Stimulated activated CD4-positive, alpha-beta T cell treated with anti-CD3 and anti-CD28 coated beads, Interleukin-15, amount 100 ng/mL, for 48 hours (primary cell): ENCODE results near the gene ERMARD.
"Not testable (repeated sequence)": the region's sequence is repeated elsewhere in the genome, so short reads cannot be mapped to it uniquely, and the experiment has no call there.

Experiments used
- DNase-seq, 2 donors: peaks; one replicate each; pipeline ENCODE4 v3.0.0-alpha.2; 2020; ENCODE audit warnings: low read depth in 2 of 2

Gene ERMARD

GRCh38 chr6:169738204-169738975, 13.0 kb upstream of the ERMARD start:
- no peak for DNase-seq

DNA sequence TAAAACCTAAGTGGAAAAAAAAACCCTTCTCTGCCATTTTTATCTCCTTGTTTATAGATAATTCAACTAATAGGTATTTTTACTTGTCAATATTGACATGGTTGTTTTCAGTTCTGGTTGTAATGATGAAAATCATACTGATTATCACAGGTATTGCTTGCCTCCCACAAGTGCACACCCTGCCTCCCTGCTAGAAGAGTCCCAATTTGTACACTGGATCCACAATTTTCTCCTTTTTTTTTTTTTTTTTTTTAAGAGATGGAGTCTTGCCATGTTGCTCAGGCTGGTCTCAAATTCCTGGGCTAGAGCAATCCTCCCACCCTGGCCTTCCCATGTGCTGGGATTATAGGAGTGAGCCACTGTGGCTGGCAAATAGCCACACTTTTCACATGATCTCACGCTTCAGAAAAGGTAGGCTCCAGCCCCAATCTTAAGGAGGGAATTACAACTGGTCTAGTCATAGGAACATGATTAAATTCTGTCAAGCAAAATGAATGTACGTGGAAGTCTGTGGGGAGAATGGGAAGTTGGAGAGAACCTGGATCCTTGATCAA, 12.4 kb upstream of the ERMARD start:
- no peak for DNase-seq

DNA sequence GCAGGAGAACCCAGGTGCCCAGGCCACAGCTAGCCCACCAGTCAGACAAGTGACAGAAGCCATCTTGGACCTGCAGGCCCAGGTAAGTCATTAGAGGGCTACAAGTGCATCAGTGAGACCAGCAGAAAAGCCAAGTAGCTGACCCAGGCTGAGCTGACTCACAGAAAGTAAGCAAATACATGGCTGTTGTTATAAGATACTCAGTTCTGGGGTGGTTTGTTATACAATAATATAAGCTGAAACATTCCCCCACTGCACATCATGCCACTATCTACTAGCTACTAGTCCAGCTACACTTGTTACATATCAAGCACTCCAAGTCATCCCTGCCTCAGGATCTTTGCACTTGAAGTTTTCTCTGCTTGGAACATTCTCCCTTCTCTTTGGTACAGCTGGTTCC, 10.1 kb upstream of the ERMARD start:
- DNase-seq = no peak

- DNase-seq = no peak
Observed at GRCh38 chr6:169745405-169745804, 6.0 kb upstream of the ERMARD start.

DNA sequence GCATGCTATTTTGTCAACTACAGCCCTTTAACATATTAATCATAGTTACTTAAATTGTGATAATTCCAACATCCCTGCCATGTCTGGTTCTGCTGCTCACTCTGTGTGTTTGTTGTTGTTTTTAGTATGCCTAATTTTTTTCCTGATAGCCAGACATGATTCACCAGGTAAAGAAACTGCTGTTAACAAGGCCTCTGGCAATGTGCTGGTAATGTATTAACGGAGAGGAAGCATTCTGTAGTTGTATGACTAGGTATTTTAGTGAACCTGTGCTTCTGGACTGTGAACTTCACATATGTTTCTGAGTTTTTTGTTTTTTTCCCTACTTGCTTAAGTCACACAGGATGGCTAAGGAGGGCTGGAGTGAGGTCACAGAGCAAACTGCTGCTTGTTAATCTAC, 4.9 kb upstream of the ERMARD start:
- no peak for DNase-seq

- DNase-seq = no peak
Observed at GRCh38 chr6:169752074-169752623, 727 bp downstream of the ERMARD start.

DNA sequence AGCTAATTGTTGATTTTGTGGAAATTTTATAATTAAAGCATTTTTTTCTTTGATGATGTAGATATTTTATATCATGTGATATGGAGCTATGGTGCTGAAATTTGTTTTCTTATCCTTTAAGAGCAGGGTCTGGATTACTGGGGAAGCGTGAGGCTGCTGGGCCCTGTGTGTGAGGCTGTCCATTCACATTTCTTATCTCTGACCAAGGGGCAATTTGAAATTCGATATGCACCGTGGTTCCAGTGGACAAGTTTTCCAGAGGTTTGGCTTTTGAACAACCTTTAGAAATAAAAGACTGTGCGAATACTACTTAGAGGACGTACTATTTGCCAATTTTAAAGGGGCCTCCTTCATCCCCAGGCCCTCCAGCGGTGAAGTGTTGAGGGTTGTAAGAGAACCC, 3.7 kb downstream of the ERMARD start:
- no peak for DNase-seq

DNA sequence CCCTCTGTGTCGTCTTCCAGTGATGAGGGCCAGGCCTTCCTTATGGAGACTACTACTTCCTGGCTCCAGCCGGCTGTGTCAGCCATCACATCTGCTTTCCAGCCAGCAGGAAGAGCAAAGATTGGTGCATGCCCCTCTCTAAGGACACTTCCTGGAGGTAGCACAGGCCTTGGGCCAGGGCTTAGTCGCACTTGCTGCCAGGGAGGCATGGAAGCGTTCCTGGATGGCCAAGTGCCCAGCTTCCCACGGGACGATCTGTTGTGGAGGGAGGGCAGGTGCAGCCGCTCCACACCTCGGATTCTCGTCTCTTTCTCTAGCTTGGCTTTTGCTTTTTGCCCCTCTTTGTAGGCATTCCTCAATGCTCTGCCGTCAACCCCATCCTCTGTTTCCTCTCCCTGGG, 11.9 kb downstream of the ERMARD start:
- DNase-seq = no peak

DNA sequence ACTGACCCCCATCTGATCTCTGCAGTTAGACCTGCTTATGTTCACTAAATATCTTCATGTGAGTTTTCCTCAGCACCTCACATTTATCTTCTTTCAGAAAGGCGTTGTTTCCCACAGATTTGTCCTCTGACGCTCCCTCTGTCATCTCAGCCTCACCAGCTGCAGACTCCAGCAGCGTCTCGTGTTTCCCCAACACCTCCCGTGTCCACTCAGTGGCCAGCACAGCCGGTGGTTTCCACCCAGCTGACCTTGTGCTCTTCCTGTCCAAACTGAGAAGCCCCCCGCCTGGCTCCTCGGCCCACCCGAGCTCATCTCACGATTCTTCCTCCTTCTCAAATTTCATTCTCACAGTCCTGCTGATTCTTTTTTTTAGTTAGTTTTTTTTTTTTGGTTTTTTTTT, 12.5 kb downstream of the ERMARD start:
- no peak for DNase-seq

DNA sequence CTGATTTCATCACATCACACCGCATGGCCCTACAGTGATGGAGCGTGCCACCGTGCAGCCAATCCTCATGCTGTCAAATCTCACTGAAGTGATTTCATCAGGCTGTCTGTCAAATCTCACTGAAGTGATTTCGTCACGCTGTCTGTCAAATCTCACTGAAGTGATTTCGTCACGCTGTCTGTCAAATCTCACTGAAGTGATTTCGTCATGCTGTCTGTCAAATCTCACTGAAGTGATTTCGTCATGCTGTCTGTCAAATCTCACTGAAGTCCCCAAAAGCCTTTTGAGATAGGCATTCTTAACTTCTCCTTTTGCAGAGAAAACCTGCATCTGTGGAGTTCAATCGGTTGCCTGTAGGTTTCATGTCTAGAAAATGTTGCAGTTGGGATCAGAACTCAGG, 14.4 kb downstream of the ERMARD start:
- DNase-seq = not testable (repeated sequence)

GRCh38 chr6:169766232-169766631, 14.8 kb downstream of the ERMARD start:
- no peak for DNase-seq

- DNase-seq = no peak
Observed at GRCh38 chr6:169766921-169767736, 15.7 kb downstream of the ERMARD start.

DNA sequence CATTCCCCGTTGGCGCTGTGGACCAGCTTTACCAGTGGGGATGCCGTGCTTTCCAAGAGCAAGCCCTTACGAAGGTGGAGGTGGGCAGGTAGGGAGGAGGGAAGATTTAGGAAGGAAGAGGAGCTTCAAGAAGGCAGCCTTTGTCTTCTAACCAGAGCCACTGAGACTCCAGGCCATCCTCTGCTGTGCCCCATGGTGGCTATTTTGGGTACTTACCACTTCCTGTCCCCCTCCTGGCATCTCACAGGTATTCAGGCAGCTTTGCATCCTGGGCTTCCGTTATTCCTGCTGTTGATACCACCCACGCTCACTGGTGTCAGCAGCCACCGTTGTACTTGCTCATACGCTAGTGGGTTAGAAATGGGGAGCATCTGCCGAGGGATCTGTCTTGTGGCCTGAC, 22.9 kb downstream of the ERMARD start:
- DNase-seq = no peak

GRCh38 chr6:169775321-169775720, 23.9 kb downstream of the ERMARD start:
- DNase-seq = no peak

DNA sequence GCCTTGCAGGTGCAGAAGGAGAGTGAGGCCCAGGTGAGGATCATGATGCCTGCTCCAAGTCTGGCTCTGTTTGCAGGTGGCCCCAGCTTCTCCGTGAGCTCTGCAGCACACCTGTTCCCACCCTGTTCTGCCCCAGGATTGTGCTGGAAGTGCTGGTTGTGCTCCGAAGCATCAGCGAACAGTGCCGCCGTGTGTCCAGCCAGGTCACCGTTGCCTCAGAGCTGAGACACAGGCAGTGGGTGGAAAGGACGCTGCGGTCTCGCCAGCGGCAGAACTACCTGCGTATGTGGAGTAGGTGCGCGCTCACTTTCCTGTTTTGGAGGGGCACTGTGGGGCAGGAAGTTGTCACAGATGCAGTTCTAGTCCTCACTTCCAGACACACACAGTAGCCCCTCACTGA, 25.0 kb downstream of the ERMARD start:
- DNase-seq = no peak

DNA sequence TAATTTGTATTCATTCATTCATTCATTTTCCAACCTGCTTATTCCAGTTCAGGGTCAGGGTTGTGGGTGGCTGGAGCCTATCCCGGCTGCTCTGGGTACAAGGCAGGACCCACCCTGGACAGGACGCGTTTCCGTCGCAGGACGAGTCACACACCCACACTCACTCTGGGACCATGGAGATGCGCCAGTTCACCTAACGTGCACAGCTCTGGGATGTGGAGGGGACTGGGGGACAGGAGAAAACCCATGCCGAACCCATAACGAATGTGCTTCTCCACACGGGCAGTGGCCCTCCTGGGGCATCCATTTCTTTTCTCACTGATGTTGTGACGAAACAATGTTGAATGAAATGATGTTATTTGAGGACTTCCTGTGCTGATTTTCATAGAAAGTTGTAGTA, 26.5 kb downstream of the ERMARD start:
- DNase-seq = no peak

DNA sequence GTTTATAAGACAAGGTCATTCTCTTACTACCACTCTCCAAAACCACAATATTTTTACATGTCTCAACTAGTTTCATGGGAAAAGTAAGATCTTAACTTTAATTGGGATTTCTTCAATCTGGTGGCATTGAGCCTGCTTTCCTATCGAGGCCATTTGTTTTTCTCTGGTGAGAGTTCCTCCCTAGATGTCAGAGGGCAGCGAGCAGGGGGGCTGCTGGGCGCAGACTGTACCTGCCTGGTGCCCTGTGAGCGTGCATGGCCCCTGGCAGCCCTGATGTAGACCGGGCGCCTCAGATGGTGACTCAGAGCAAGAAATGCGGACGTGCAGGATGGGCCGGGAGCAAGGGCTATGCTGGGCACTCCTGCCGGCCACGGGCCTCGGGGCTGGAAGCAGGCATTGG, 27.2 kb downstream of the ERMARD start:
- no peak for DNase-seq

DNA sequence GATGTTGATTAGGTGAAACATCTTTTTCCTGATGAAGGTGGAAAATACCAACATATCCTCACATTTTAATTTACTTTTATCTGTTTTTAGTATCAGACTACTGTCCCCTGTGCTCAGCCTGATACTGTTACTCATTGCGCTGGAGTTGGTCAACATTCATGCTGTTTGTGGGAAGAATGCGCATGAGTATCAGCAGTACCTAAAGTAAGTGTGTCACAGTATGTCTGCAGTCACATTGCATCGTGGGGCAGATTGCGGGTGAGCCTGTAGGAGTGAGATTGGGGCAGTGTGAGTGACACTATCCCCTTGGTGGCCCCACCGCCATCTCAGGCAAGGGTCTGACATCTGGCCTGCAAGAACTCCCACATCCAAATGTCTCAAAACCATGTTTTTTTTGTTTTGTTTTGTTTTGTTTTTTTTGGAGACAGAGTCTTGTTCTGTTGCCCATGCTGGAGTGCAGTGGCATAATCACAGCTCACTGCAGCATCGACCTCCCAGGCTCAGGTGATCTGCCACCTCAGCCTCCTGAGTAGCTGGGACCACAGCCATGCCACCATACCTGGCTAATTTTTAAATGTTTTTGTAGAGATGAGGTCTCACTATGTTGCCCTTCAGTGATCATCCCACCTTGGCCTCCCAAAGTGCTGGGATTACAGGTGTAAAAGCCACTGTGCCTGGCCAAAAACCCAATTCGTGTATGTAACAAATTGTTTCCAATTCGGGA, 27.8 kb downstream of the ERMARD start:
- no peak for DNase-seq

- DNase-seq = no peak
Observed at GRCh38 chr6:169779896-169780295, 28.5 kb downstream of the ERMARD start.

DNA sequence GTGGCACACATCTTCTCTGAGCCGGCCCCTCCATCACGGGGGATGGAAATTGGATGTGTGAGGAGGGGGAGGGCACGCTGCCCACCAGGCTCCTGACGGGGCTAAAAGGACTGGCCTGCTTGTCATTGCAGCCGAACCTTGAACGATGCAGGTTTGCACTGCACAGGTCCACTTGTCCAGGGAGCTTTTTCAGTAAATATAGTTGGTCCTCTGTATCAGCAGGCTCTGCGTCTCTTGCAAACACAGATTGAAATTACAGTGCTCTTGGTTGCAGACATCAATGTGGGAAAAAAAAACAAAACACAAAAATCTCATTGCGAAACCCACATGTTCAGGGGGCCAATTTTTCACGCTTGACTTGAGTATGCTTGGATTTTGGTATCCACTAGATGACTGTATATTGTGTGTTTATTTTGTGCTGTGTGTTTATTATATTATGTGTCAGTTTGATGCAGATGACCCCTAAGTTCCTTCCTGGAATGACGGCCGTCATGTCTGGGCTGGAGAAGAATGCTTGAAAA, 29.2 kb downstream of the ERMARD start:
- DNase-seq = no peak

DNA sequence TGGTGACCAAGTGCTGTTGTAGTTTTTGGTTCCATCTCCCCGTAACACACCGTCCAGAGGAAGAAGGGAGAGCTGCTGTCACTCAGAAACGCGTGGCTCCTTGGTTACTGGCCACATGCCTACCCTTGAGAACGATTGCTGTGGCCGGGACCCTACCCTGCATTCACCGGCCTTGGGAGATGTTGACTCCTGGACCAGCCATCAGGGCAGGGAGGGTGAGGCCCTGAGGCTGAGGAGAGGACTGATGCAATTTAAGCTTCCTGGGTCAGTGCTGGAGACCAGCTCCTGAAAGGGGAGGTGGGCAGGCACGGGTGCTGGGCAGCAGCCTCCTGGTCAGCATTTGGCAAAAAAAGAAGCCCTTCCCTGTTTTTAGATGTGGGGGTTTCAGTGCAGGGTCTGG, 31.5 kb downstream of the ERMARD start:
- no peak for DNase-seq

GRCh38 chr6:169783401-169783800, 32.0 kb downstream of the ERMARD start:
- no peak for DNase-seq
